Esophagus squamous epithelium (tissue), 5 donors: ENCODE results near the gene RHCE. TPM values are rescaled to one million over a fixed set of nuclear protein-coding genes. Genes with fewer than 3 reads are reported as not detected.
A peak's percentile ranks its signal among the peaks of the same experiment; 100 is the strongest.
"Not testable (repeated sequence)": the region's sequence is repeated elsewhere in the genome, so short reads cannot be mapped to it uniquely, and the experiment has no call there.

Experiments
- DNase-seq: peaks from one replicate; lab custom pipeline; 2025; lab: John Stamatoyannopoulos, UW
- H3K27ac ChIP-seq, 4 donors: fragments of 200-600 bp; sonication (generic); one replicate each; pipeline ENCODE4 v1.5.1; 2016 to 2019; ENCODE audit warnings: mild to moderate bottlenecking in 1 of 4
- H3K27me3 ChIP-seq, 4 donors: fragments of 200-600 bp; sonication (generic); 1 replicate in 3 of 4; 2 replicates in 1 of 4; pipeline versions ENCODE4 v1.5.1 to v1.6.0; 2017 to 2021; ENCODE audit warnings: antibody characterized with exemption in 1 of 4
- H3K36me3 ChIP-seq, 3 donors: fragments of 200-600 bp; sonication (generic); one replicate each; pipeline ENCODE4 v1.5.1; 2016 to 2019
- H3K4me1 ChIP-seq, 3 donors: fragments of 200-600 bp; sonication (generic); one replicate each; pipeline ENCODE4 v1.5.1; 2017 to 2019
- H3K4me3 ChIP-seq, 4 donors: fragments of 200-600 bp; sonication (generic); 1 replicate in 3 of 4; 2 replicates in 1 of 4; pipeline ENCODE4 v1.5.1; 2016 to 2019; ENCODE audit warnings: mild to moderate bottlenecking in 2 of 4, moderate library complexity in 1 of 4
- H3K9me3 ChIP-seq, 3 donors: fragments of 200-600 bp; sonication (generic); one replicate each; pipeline ENCODE4 v1.5.1; 2016 to 2019
- CTCF ChIP-seq, 6 experiments: fragments of 450-650 bp in 4 of 6; fragments of 200-600 bp in 2 of 6; sonication (generic) in 2 of 6; IDR thresholded peaks; one replicate each; pipeline ENCODE4 v1.5.1; 2016 to 2019; ENCODE audit warnings: antibody characterized with exemption in 6 of 6, mild to moderate bottlenecking in 4 of 6, moderate library complexity in 4 of 6
- WGBS, 2 donors: methylation state at CpG; one replicate each; pipeline ENCODE4 v1.1.5; 2018; 5-methylcytosine and 5-hydroxymethylcytosine counted together
- intact Hi-C: fragments of 100-400 bp; cut with DNase I; formaldehyde crosslinking; loops from one replicate; pipeline ENCODE4 v1.15.0; 2022
- total RNA-seq, 4 donors: library from RNA; depleted of rRNA; stranded (reverse); fragments of >200 nt; gene quantifications; one replicate each; pipeline ENCODE4 v1.1.0, GENCODE V29; 2016
- donor health status: DM: yes; HTN: yes; CAD: no.

RHCE gene
- total RNA-seq, 4 donors from 2014 or later, result 0.27 to 0.38 TPM; not detected in 2

- H3K27me3 ChIP-seq, DNase-seq, intact Hi-C loops, H3K36me3 ChIP-seq, H3K4me3 ChIP-seq, H3K9me3 ChIP-seq: not testable (repeated sequence)
- Histone ChIP-seq H3K4me1 (peaks cover 0 to 29% (median 0%) of the 10 kb centered on the region in 3 donors), H3K27ac (peak overlapping the region in 1 of 4 donors; percentile 29)
- peak in 1 of 6 experiments; percentile 15 for TF ChIP-seq CTCF (IDR thresholded peaks at IDR 0.05)
- 19 to 39% methylated on average over 2 to 5 of the region's 5 CpGs for WGBS, 2 donors
These were observed 90.7 kb downstream of the RHCE start for GRCh38 chr1:25329950-25330349.

DNA sequence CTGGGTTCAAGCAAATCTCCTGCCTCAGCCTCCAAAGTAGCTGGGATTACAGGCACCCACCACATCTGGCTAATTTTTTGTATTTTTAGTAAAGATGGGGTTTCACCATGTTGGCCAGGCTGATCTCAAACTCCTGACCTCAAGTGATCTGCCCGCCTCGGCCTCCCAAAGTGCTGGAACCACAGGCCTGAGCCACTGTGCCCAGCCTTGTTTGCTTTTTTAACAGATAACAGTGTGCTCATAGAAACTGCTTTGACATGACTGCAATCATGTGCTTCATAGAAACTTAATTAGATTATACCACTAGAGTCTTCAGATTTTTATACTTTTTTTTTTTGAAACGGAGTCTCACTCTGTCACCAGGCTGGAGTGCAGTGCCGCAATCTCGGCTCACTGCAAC, 91.3 kb downstream of the RHCE start:
- H3K9me3 ChIP-seq, H3K4me3 ChIP-seq, H3K36me3 ChIP-seq, intact Hi-C loops, H3K27me3 ChIP-seq, DNase-seq: not testable (repeated sequence)
- Histone ChIP-seq H3K4me1 (peaks cover 0 to 25% (median 0%) of the 10 kb centered on the region in 3 donors), H3K27ac (peak overlapping the region in 1 of 4 donors; percentile 52)
- WGBS, 2 donors, result 84 to 95% methylated on average over 3 to 5 of the region's 5 CpGs

- peaks cover 0 to 24% (median 0%) of the 10 kb centered on the region in 3 donors for H3K4me1 ChIP-seq
- H3K36me3 ChIP-seq, H3K27ac ChIP-seq, H3K4me3 ChIP-seq, DNase-seq, intact Hi-C loops, H3K27me3 ChIP-seq, H3K9me3 ChIP-seq: not testable (repeated sequence)
- 76% methylated on average over 4 of the region's 4 CpGs; no CpG with 5 or more reads in 1 of the 2 donors for WGBS, 2 donors
These were observed 91.8 kb downstream of the RHCE start for GRCh38 chr1:25328791-25329185.

GRCh38 chr1:25327864-25328790, 92.5 kb downstream of the RHCE start:
- H3K36me3 ChIP-seq, DNase-seq, intact Hi-C loops, H3K4me3 ChIP-seq, H3K9me3 ChIP-seq, H3K27ac ChIP-seq, H3K27me3 ChIP-seq: not testable (repeated sequence)
- no CpG with 5 or more reads among the region's 17 CpGs for WGBS, 2 donors
- H3K4me1 ChIP-seq, result peaks cover 0 to 24% (median 0%) of the 10 kb centered on the region in 3 donors

DNA sequence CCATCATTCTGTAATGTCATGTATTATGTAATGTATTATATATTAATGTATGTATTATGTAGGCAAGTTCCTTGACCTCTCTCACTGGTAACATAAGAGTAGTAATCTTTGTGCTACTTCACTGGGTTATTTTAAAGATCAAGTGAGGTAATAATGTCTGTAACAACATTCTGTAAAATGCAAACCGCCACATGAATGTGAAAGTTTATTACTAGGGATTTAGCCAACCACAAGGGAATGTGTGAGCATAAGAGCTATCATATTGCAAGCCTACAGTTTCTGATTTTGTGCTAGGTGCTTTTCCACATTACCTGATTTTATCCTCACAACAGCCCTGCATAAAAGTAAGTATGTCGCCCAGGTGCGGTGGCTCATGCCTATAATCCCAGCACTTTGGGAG, 96.2 kb downstream of the RHCE start:
- 100% methylated on average over 3 of the region's 3 CpGs; no CpG with 5 or more reads in 1 of the 2 donors for WGBS, 2 donors
- DNase-seq, result not testable (repeated sequence)

GRCh38 chr1:25322127-25322526, 98.5 kb downstream of the RHCE start:
- H3K27ac ChIP-seq, H3K4me3 ChIP-seq, H3K9me3 ChIP-seq, intact Hi-C loops, H3K4me1 ChIP-seq, DNase-seq, H3K27me3 ChIP-seq: not testable (repeated sequence)
- H3K36me3 ChIP-seq, result peaks cover 0 to 13% (median 0%) of the 10 kb centered on the region in 3 donors
- WGBS, 2 donors, result 74% methylated on average over 4 of the region's 9 CpGs; no CpG with 5 or more reads in 1 of the 2 donors

More for the DNA sequence above, 96.2 kb downstream of the RHCE start:
- H3K9me3 ChIP-seq, H3K4me1 ChIP-seq, H3K36me3 ChIP-seq, H3K4me3 ChIP-seq, intact Hi-C loops, H3K27ac ChIP-seq, H3K27me3 ChIP-seq: not testable (repeated sequence)

GRCh38 chr1:25320314-25320938, 100.2 kb downstream of the RHCE start:
- H3K9me3 ChIP-seq, H3K27me3 ChIP-seq, H3K4me1 ChIP-seq, intact Hi-C loops, H3K4me3 ChIP-seq, DNase-seq: not testable (repeated sequence)
- Histone ChIP-seq H3K36me3 (peaks cover 0 to 13% (median 0%) of the 10 kb centered on the region in 3 donors), H3K27ac (peak overlapping the region in 1 of 4 donors; percentile 39)
- 78 to 95% methylated on average over 9 of the region's 9 CpGs for WGBS, 2 donors

- H3K36me3 ChIP-seq, result peaks cover 0 to 22% (median 0%) of the 10 kb centered on the region in 3 donors
- H3K9me3 ChIP-seq, H3K4me3 ChIP-seq, intact Hi-C loops, DNase-seq, H3K27ac ChIP-seq, H3K27me3 ChIP-seq, H3K4me1 ChIP-seq: not testable (repeated sequence)
These were observed 107.7 kb downstream of the RHCE start for GRCh38 chr1:25312806-25313470.

Other genes starting within 250 kb of the RHCE start
- gene SYF2, start 188.3 kb downstream of the RHCE start, total RNA-seq, result 10 to 100 TPM; 14.5 to 53.2 (median 37.1) TPM
- gene RSRP1, start 173.4 kb downstream of the RHCE start, total RNA-seq, result 10 to 100 TPM; 31.4 to 99.8 (median 51.0) TPM
- gene RHD, start 148.3 kb downstream of the RHCE start, total RNA-seq, result not detected
- 10 to 100 TPM; 44.7 to 90.3 (median 65.8) TPM for gene TMEM50A, start 82.5 kb downstream of the RHCE start, total RNA-seq
- 10 to 100 TPM; 14.4 to 18.8 (median 14.9) TPM for gene MACO1, start 10.1 kb upstream of the RHCE start, total RNA-seq
- gene LDLRAP1, start 122.8 kb upstream of the RHCE start, total RNA-seq, result 10 to 100 TPM; 17.0 to 21.4 (median 19.5) TPM
- 1 to 10 TPM in 3 of 4 donors, under 1 TPM in 1; 0.91 to 7.4 (median 3.8) TPM for gene MAN1C1, start 196.0 kb upstream of the RHCE start, total RNA-seq